H1 (cell line): Measurements from ENCODE around the gene HIC2.
"Not testable (repeated sequence)": the region's sequence is repeated elsewhere in the genome, so short reads cannot be mapped to it uniquely, and the experiment has no call there.

ENCODE experiments used
- EP300 ChIP-seq, 2 experiments: IDR thresholded peaks; 1 replicate in 1 of 2; 2 replicates in 1 of 2; pipeline ENCODE4 v1.6.1; 2011 to 2012; ENCODE audit warnings: low read depth in 2 of 2, low read length in 2 of 2, mild to moderate bottlenecking in 2 of 2, borderline replicate concordance in 1 of 2, inconsistent platforms in 1 of 2, moderate library complexity in 1 of 2
- GABPA ChIP-seq: IDR thresholded peaks from 2 replicates; pipeline ENCODE4 v1.6.1; 2011; ENCODE audit warnings: mild to moderate bottlenecking, low read length, moderate library complexity, borderline replicate concordance; ENCODE audit not compliant: insufficient read depth
- HDAC6 ChIP-seq: IDR thresholded peaks from one replicate; pipeline ENCODE4 v1.7.1; 2012; ENCODE audit warnings: low read depth, mild to moderate bottlenecking, inconsistent platforms, low read length, moderate library complexity
- POLR2A ChIP-seq, 2 experiments: IDR thresholded peaks; 1 replicate in 1 of 2; 2 replicates in 1 of 2; pipeline ENCODE4 v1.6.1; 2011; ENCODE audit warnings: low read depth in 2 of 2, low read length in 2 of 2, mild to moderate bottlenecking in 2 of 2; ENCODE audit errors: control extremely low read depth in 1 of 2
- POLR2AphosphoS5 ChIP-seq: IDR thresholded peaks from 2 replicates; pipeline ENCODE4 v1.6.1; 2011; ENCODE audit warnings: low read depth, low read length
- TF ChIP-seq, protein P1 (sequence below), 3 experiments: IDR thresholded peaks; 1 replicate in 2 of 3; 2 replicates in 1 of 3; pipeline versions ENCODE4 v1.5.1 to v1.6.1; 2011; ENCODE audit warnings: low read length in 3 of 3, mild to moderate bottlenecking in 3 of 3, inconsistent platforms in 2 of 3, low read depth in 1 of 3, moderate library complexity in 1 of 3; ENCODE audit not compliant: insufficient read depth in 1 of 3; ENCODE audit errors: control extremely low read depth in 1 of 3
- TF ChIP-seq, protein P2 (sequence below): IDR thresholded peaks from 2 replicates; pipeline ENCODE4 v1.6.1; 2011; ENCODE audit warnings: low read length, improper control_type of control experiment

DNA sequence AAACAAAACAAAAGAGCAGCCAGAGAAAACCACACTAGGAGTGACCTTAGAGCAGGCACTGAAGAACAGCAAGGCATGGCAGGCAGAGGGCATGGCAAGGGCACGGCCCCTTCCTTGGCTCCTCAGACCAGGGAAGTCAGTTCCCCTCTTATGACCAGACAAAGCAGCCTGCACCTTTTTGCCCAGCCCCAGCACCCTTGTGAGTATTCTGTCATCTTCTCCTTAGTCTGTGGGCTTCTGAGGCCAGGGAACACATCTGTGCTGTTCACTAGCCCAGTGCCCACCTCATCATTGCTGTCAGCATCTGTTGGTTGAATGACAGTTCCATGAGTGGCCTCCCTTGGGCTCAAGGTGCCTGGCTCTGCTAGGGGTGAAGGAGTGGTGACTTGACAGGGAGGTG, 10.0 kb upstream of the HIC2 start:
- TF ChIP-seq, protein P1, sequence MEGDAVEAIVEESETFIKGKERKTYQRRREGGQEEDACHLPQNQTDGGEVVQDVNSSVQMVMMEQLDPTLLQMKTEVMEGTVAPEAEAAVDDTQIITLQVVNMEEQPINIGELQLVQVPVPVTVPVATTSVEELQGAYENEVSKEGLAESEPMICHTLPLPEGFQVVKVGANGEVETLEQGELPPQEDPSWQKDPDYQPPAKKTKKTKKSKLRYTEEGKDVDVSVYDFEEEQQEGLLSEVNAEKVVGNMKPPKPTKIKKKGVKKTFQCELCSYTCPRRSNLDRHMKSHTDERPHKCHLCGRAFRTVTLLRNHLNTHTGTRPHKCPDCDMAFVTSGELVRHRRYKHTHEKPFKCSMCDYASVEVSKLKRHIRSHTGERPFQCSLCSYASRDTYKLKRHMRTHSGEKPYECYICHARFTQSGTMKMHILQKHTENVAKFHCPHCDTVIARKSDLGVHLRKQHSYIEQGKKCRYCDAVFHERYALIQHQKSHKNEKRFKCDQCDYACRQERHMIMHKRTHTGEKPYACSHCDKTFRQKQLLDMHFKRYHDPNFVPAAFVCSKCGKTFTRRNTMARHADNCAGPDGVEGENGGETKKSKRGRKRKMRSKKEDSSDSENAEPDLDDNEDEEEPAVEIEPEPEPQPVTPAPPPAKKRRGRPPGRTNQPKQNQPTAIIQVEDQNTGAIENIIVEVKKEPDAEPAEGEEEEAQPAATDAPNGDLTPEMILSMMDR (IDR thresholded peaks at IDR 0.05; ENCODE audit: control extremely low read depth in 1 of 3, insufficient read depth in 1 of 3, low read depth in 1 of 3, low read length in 3 of 3) = not testable (repeated sequence)
- not testable (repeated sequence) for TF ChIP-seq GABPA; POLR2AphosphoS5; HDAC6; POLR2A (IDR thresholded peaks at IDR 0.05; ENCODE audit: control extremely low read depth in 1 of 2, low read depth in 2 of 2, low read length in 2 of 2); EP300 (IDR thresholded peaks at IDR 0.05; ENCODE audit: borderline replicate concordance in 1 of 2, low read depth in 2 of 2, low read length in 2 of 2)
- TF ChIP-seq, protein P2, sequence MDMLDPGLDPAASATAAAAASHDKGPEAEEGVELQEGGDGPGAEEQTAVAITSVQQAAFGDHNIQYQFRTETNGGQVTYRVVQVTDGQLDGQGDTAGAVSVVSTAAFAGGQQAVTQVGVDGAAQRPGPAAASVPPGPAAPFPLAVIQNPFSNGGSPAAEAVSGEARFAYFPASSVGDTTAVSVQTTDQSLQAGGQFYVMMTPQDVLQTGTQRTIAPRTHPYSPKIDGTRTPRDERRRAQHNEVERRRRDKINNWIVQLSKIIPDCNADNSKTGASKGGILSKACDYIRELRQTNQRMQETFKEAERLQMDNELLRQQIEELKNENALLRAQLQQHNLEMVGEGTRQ = not testable (repeated sequence)
